Psoas muscle (tissue), 8 donors: ENCODE measurements around the gene RNF225. TPM values are rescaled to one million over a fixed set of nuclear protein-coding genes. Genes with fewer than 3 reads are reported as not detected.

Source experiments
- ATAC-seq, 4 donors: fragments of 200-7000 bp; cut with Tn5 transposase; one replicate each; pipeline ENCODE4 v1.9.1; 2020; ENCODE audit warnings: moderate library complexity in 3 of 4, mild to moderate bottlenecking in 2 of 4
- DNase-seq, 2 donors: peaks; one replicate each; pipeline ENCODE4 v3.0.0-alpha.2; 2020
- H3K27ac ChIP-seq: fragments of 200-600 bp; one replicate; pipeline ENCODE4 v1.8.0; 2022
- H3K27me3 ChIP-seq, 3 donors: fragments of 200-600 bp in 1 of 3; one replicate each; pipeline versions ENCODE4 v1.6.1 to v1.8.0; 2013 to 2022; ENCODE audit warnings: low read length in 2 of 3, mild to moderate bottlenecking in 2 of 3, moderate library complexity in 1 of 3; ENCODE audit not compliant: insufficient read depth in 3 of 3
- H3K36me3 ChIP-seq, 2 donors: fragments of 200-600 bp in 1 of 2; one replicate each; pipeline versions ENCODE4 v1.6.1 to v1.8.0; 2013 to 2022; ENCODE audit warnings: low read depth in 1 of 2, mild to moderate bottlenecking in 1 of 2, moderate library complexity in 1 of 2; ENCODE audit not compliant: insufficient read depth in 1 of 2
- H3K4me1 ChIP-seq: fragments of 200-600 bp; one replicate; pipeline ENCODE4 v1.8.0; 2022
- H3K4me3 ChIP-seq: fragments of 200-600 bp; one replicate; pipeline ENCODE4 v1.8.0; 2022; ENCODE audit warnings: mild to moderate bottlenecking
- H3K9me3 ChIP-seq: fragments of 200-600 bp; one replicate; pipeline ENCODE4 v1.8.0; 2022
- CTCF ChIP-seq: fragments of 200-600 bp; IDR thresholded peaks from one replicate; pipeline ENCODE4 v1.8.0; 2022; ENCODE audit warnings: antibody characterized with exemption
- WGBS, 3 donors: extraction: QIAGEN DNeasy Blood & Tissue Kit; methylation state at CpG; one replicate each; pipeline versions ENCODE4 v1.1.6 to v1.1.7; 2013; 5-methylcytosine and 5-hydroxymethylcytosine counted together
- intact Hi-C, 2 donors: fragments of 100-400 bp; cut with DNase I; formaldehyde crosslinking; loops; one replicate each; pipeline versions ENCODE4 v1.11.0 to v1.14.2; 2022
- polyA plus RNA-seq, 3 donors: library from polyadenylated mRNA; stranded (reverse); fragments of 200-250 nt; gene quantifications; one replicate each; pipeline ENCODE4 v1.2.3, GENCODE V29; 2013
- total RNA-seq, 4 donors: library from RNA; stranded (reverse); fragmentation: NEBNext Ultra II Directional in 2 of 4; extraction: Animal tissue kit (Norgen Biotek cat#: 25700) in 2 of 4; gene quantifications; one replicate each; pipeline versions ENCODE4 v1.2.1 to v1.2.4, GENCODE V29; 2021 to 2023
- donor health status: healthy with polysubstance abuse.
- donor health status: DM: no; HTN: no; CAD: no; lungs with moderate emphysema.
- donor health status: Bipolar disorder and iron deficiency.
- donor health status: healthy.
- donor health status: DM: yes; HTN: yes; CAD: no.
- donor health status: DM: no; HTN: no; CAD: no.
- donor health status: DM: no; HTN: no; CAD: no.
- donor health status: DM: yes; HTN: yes; CAD: no.

Gene RNF225
- total and polyA plus RNA-seq, 7 donors, result not detected

- TF ChIP-seq CTCF, result no peak
- Histone ChIP-seq H3K27me3 (peaks cover 0 to 38% (median 4%) of the 10 kb centered on the region in 3 donors), H3K4me1 (no peaks in the 10 kb centered on the region), H3K27ac (no peak within 1 kb of the TSS), H3K4me3 (no peak within 1 kb of the TSS), H3K9me3 (no peaks in the 10 kb centered on the region), H3K36me3 (no peaks in the 10 kb centered on the region)
- 71 to 77% (median 77%) methylated on average over 24 to 26 of the region's 26 CpGs for WGBS, 3 donors
- intact Hi-C loops, result no loop called here
- ATAC-seq (no peak), DNase-seq (no peak)
Observed at GRCh38 chr19:58352760-58353671, 42.4 kb upstream of the RNF225 start, which contains the start of gene A1BG. A1BG (minus strand) TSS chr19:58353492; CDS start chr19:58353437, 55 bp downstream.

GRCh38 chr19:58353717-58354477 is 41.6 kb upstream of the RNF225 start:
- H3K27ac ChIP-seq, result no peak overlapping the region
- peaks cover 0 to 33% (median 4%) of the 10 kb centered on the region in 3 donors for H3K27me3 ChIP-seq
- no peak for TF ChIP-seq CTCF
- intact Hi-C loops, result no loop called here
- 80 to 84% (median 80%) methylated on average over 15 of the region's 15 CpGs for WGBS, 3 donors
- H3K36me3 ChIP-seq, result no peaks in the 10 kb centered on the region
- no peaks in the 10 kb centered on the region for H3K4me1 ChIP-seq
- H3K9me3 ChIP-seq, result no peaks in the 10 kb centered on the region
- no peak for DNase-seq
- ATAC-seq, result no peak
- no peak overlapping the region for H3K4me3 ChIP-seq

GRCh38 chr19:58354478-58355030 is 40.9 kb upstream of the RNF225 start:
- H3K36me3 ChIP-seq, result no peaks in the 10 kb centered on the region
- no peak for DNase-seq
- no peak for ATAC-seq
- no peak overlapping the region for H3K4me3 ChIP-seq
- H3K27me3 ChIP-seq, result peaks cover 0 to 29% (median 4%) of the 10 kb centered on the region in 3 donors
- no peaks in the 10 kb centered on the region for H3K4me1 ChIP-seq
- no peaks in the 10 kb centered on the region for H3K9me3 ChIP-seq
- H3K27ac ChIP-seq, result no peak overlapping the region
- intact Hi-C loops, result no loop called here
- 68 to 79% (median 74%) methylated on average over 6 of the region's 6 CpGs for WGBS, 3 donors
- TF ChIP-seq CTCF, result no peak

- DNase-seq (no peak), ATAC-seq (no peak)
- Histone ChIP-seq H3K4me1 (no peaks in the 10 kb centered on the region), H3K36me3 (no peaks in the 10 kb centered on the region), H3K4me3 (no peak overlapping the region), H3K27ac (no peak overlapping the region), H3K27me3 (peaks cover 0 to 22% (median 4%) of the 10 kb centered on the region in 3 donors), H3K9me3 (no peaks in the 10 kb centered on the region)
- TF ChIP-seq CTCF, result no peak
- 88 to 93% (median 92%) methylated on average over 10 of the region's 10 CpGs for WGBS, 3 donors
- intact Hi-C loops, result no loop called here
Observed at GRCh38 chr19:58355215-58355796, 40.1 kb upstream of the RNF225 start.
